Trophoblast cell (in vitro differentiated cells and primary cell): ENCODE results near the gene FAM120A.

ENCODE experiments used
- DNase-seq, 2 donors: peaks; one replicate each; pipeline ENCODE4 v3.0.0-alpha.2; 2016
- H2AFZ ChIP-seq: 2 replicates; pipeline ENCODE4 v1.6.1; 2013; ENCODE audit warnings: low read length, moderate library complexity, mild to moderate bottlenecking; ENCODE audit not compliant: insufficient read depth, poor library complexity
- H2AK5ac ChIP-seq: 2 replicates; pipeline ENCODE4 v1.6.1; 2013; ENCODE audit warnings: mild to moderate bottlenecking, low read length
- H2BK120ac ChIP-seq: 2 replicates; pipeline ENCODE4 v1.6.1; 2013; ENCODE audit warnings: low read length, mild to moderate bottlenecking, moderate library complexity; ENCODE audit not compliant: insufficient read depth, poor library complexity
- H2BK12ac ChIP-seq: 2 replicates; pipeline ENCODE4 v1.6.1; 2013; ENCODE audit warnings: mild to moderate bottlenecking, low read length, moderate library complexity
- H2BK5ac ChIP-seq: 2 replicates; pipeline ENCODE4 v1.6.1; 2013; ENCODE audit warnings: low read length, low read depth, moderate library complexity, mild to moderate bottlenecking; ENCODE audit not compliant: poor library complexity
- H3K14ac ChIP-seq: 2 replicates; pipeline ENCODE4 v1.6.1; 2013; ENCODE audit warnings: mild to moderate bottlenecking, low read length
- H3K18ac ChIP-seq: 2 replicates; pipeline ENCODE4 v1.6.1; 2013; ENCODE audit warnings: mild to moderate bottlenecking, low read length
- H3K23ac ChIP-seq: 2 replicates; pipeline ENCODE4 v1.6.1; 2013; ENCODE audit warnings: low read length
- H3K27ac ChIP-seq: 2 replicates; pipeline ENCODE4 v1.5.1; 2013; ENCODE audit warnings: low read depth, mild to moderate bottlenecking, inconsistent platforms, low read length, moderate library complexity
- H3K27me3 ChIP-seq: 2 replicates; pipeline ENCODE4 v1.6.1; 2013; ENCODE audit warnings: inconsistent platforms, mild to moderate bottlenecking, low read length, moderate library complexity; ENCODE audit not compliant: insufficient read depth
- H3K36me3 ChIP-seq, 2 experiments: 1 replicate in 1 of 2; 2 replicates in 1 of 2; pipeline ENCODE4 v1.6.1; 2013; ENCODE audit warnings: low read length in 2 of 2, mild to moderate bottlenecking in 2 of 2, moderate library complexity in 1 of 2; ENCODE audit not compliant: insufficient read depth in 2 of 2, control insufficient read depth in 1 of 2
- H3K4ac ChIP-seq: 2 replicates; pipeline ENCODE4 v1.6.1; 2013; ENCODE audit warnings: low read depth, mild to moderate bottlenecking, low read length, moderate library complexity
- H3K4me1 ChIP-seq, 2 experiments: 1 replicate in 1 of 2; 2 replicates in 1 of 2; pipeline ENCODE4 v1.6.1; 2013; ENCODE audit warnings: low read length in 2 of 2, mild to moderate bottlenecking in 2 of 2, moderate library complexity in 1 of 2; ENCODE audit not compliant: insufficient read depth in 2 of 2, control insufficient read depth in 1 of 2
- H3K4me2 ChIP-seq: 2 replicates; pipeline ENCODE4 v1.6.1; 2013; ENCODE audit warnings: inconsistent platforms, mild to moderate bottlenecking, low read length, moderate library complexity
- H3K4me3 ChIP-seq: 2 replicates; pipeline ENCODE4 v1.5.1; 2013; ENCODE audit warnings: mild to moderate bottlenecking, low read depth, low read length, inconsistent platforms
- H3K79me1 ChIP-seq: one replicate; pipeline ENCODE4 v1.6.1; 2013; ENCODE audit warnings: low read length
- H3K79me2 ChIP-seq: 2 replicates; pipeline ENCODE4 v1.6.1; 2013; ENCODE audit warnings: low read length, mild to moderate bottlenecking; ENCODE audit not compliant: control insufficient read depth, insufficient read depth, poor library complexity
- H3K9ac ChIP-seq: 2 replicates; pipeline ENCODE4 v1.6.1; 2013; ENCODE audit warnings: mild to moderate bottlenecking, low read length
- H3K9me3 ChIP-seq: 2 replicates; pipeline ENCODE4 v1.6.1; 2013; ENCODE audit warnings: low read depth, mild to moderate bottlenecking, control low read depth, inconsistent platforms, low read length; ENCODE audit not compliant: insufficient read depth
- H4K12ac ChIP-seq: 2 replicates; pipeline ENCODE4 v1.6.1; 2013; ENCODE audit warnings: low read depth, mild to moderate bottlenecking, low read length, moderate library complexity
- H4K8ac ChIP-seq: 2 replicates; pipeline ENCODE4 v1.6.1; 2013; ENCODE audit warnings: low read depth, mild to moderate bottlenecking, low read length, moderate library complexity
- H4K91ac ChIP-seq: one replicate; pipeline ENCODE4 v1.6.1; 2013; ENCODE audit warnings: low read depth, mild to moderate bottlenecking, low read length, moderate library complexity
- WGBS: extraction: QIAGEN DNeasy Blood & Tissue Kit; methylation state at CpG from one replicate; pipeline ENCODE4 v1.1.7; 2013; ENCODE audit warnings: missing lambda C conversion rate; ENCODE audit not compliant: insufficient read length, insufficient coverage; ENCODE audit errors: extremely low coverage; 5-methylcytosine and 5-hydroxymethylcytosine counted together

Gene FAM120A

GRCh38 chr9:93587651-93588347, 136.3 kb downstream of the FAM120A start:
- Histone ChIP-seq H3K14ac (no peak overlapping the region), H2AK5ac (no peak overlapping the region), H3K9ac (no peak overlapping the region), H3K27ac (no peak overlapping the region), H4K8ac (no peak overlapping the region), H3K23ac (no peak overlapping the region), H3K27me3 (no peaks in the 10 kb centered on the region), H3K4me2 (no peak overlapping the region), H3K9me3 (peaks cover 4% of the 10 kb centered on the region), H2BK12ac (no peak overlapping the region), H3K36me3 (no peaks in the 10 kb centered on the region), H3K79me2 (no peaks in the 10 kb centered on the region), H2AFZ (no peak overlapping the region), H3K4me3 (no peak overlapping the region), H3K79me1 (no peaks in the 10 kb centered on the region), H2BK120ac (no peak overlapping the region), H3K4me1 (peaks cover 6 to 15% of the 10 kb centered on the region in 2 experiments), H3K4ac (no peak overlapping the region), H4K91ac (no peak overlapping the region), H4K12ac (no peak overlapping the region), H3K18ac (no peak overlapping the region), H2BK5ac (no peak overlapping the region)
- no CpG with 5 or more reads among the region's 11 CpGs for WGBS
- DNase-seq: peak in 1 of 2 donors; percentile 35

- no peak overlapping the region for H3K4ac ChIP-seq
- no peak overlapping the region for H3K4me3 ChIP-seq
- H3K14ac ChIP-seq: no peak overlapping the region
- no peak overlapping the region for H4K12ac ChIP-seq
- H4K91ac ChIP-seq: no peak overlapping the region
- DNase-seq: no peak
- H3K9ac ChIP-seq: no peak overlapping the region
- no peak overlapping the region for H3K18ac ChIP-seq
- WGBS: no CpG with 5 or more reads among the region's 12 CpGs
- H3K79me1 ChIP-seq: no peaks in the 10 kb centered on the region
- H3K4me1 ChIP-seq: peaks cover 6 to 15% of the 10 kb centered on the region in 2 experiments
- no peak overlapping the region for H2AFZ ChIP-seq
- H3K27me3 ChIP-seq: no peaks in the 10 kb centered on the region
- no peak overlapping the region for H2BK12ac ChIP-seq
- H3K36me3 ChIP-seq: no peaks in the 10 kb centered on the region
- no peak overlapping the region for H3K4me2 ChIP-seq
- no peak overlapping the region for H2BK5ac ChIP-seq
- peaks cover 4% of the 10 kb centered on the region for H3K9me3 ChIP-seq
- H3K27ac ChIP-seq: no peak overlapping the region
- no peak overlapping the region for H2AK5ac ChIP-seq
- H3K79me2 ChIP-seq: no peaks in the 10 kb centered on the region
- H3K23ac ChIP-seq: no peak overlapping the region
- H4K8ac ChIP-seq: no peak overlapping the region
- H2BK120ac ChIP-seq: no peak overlapping the region
Measured at GRCh38 chr9:93588641-93589609, 137.4 kb downstream of the FAM120A start.

GRCh38 chr9:93589688-93590087, 138.2 kb downstream of the FAM120A start:
- Histone ChIP-seq H3K9ac (no peak overlapping the region), H3K79me1 (no peaks in the 10 kb centered on the region), H3K23ac (no peak overlapping the region), H2AFZ (no peak overlapping the region), H3K4me2 (no peak overlapping the region), H3K27ac (no peak overlapping the region), H4K12ac (no peak overlapping the region), H3K9me3 (peaks cover 4% of the 10 kb centered on the region), H2BK120ac (no peak overlapping the region), H3K14ac (no peak overlapping the region), H3K4me3 (no peak overlapping the region), H3K4ac (no peak overlapping the region), H3K36me3 (no peaks in the 10 kb centered on the region), H3K18ac (no peak overlapping the region), H4K91ac (no peak overlapping the region), H2AK5ac (no peak overlapping the region), H2BK5ac (no peak overlapping the region), H3K79me2 (no peaks in the 10 kb centered on the region), H2BK12ac (no peak overlapping the region), H3K4me1 (peaks cover 6 to 15% of the 10 kb centered on the region in 2 experiments), H3K27me3 (no peaks in the 10 kb centered on the region), H4K8ac (no peak overlapping the region)
- no CpG with 5 or more reads among the region's 8 CpGs for WGBS
- no peak for DNase-seq

GRCh38 chr9:93590609-93591234, 139.2 kb downstream of the FAM120A start:
- Histone ChIP-seq H3K79me2 (no peaks in the 10 kb centered on the region), H2AK5ac (no peak overlapping the region), H3K9ac (no peak overlapping the region), H3K36me3 (no peaks in the 10 kb centered on the region), H3K4ac (no peak overlapping the region), H3K4me3 (no peak overlapping the region), H3K4me2 (no peak overlapping the region), H3K27me3 (no peaks in the 10 kb centered on the region), H2BK12ac (no peak overlapping the region), H4K12ac (no peak overlapping the region), H3K79me1 (no peaks in the 10 kb centered on the region), H2AFZ (no peak overlapping the region), H2BK120ac (no peak overlapping the region), H3K4me1 (peaks cover 6 to 15% of the 10 kb centered on the region in 2 experiments), H4K91ac (no peak overlapping the region), H3K27ac (no peak overlapping the region), H3K9me3 (peaks cover 4% of the 10 kb centered on the region), H2BK5ac (no peak overlapping the region), H3K23ac (no peak overlapping the region), H4K8ac (no peak overlapping the region), H3K14ac (no peak overlapping the region), H3K18ac (no peak overlapping the region)
- no CpG with 5 or more reads among the region's 8 CpGs for WGBS
- no peak for DNase-seq
